ENCODE data around the gene CRLF1. TPM values are rescaled to one million over a fixed set of nuclear protein-coding genes. Genes with fewer than 3 reads are reported as not detected.

The CRLF1 gene
- total RNA-seq, 1 donor from 2014 or later = 20.0 TPM

DNA sequence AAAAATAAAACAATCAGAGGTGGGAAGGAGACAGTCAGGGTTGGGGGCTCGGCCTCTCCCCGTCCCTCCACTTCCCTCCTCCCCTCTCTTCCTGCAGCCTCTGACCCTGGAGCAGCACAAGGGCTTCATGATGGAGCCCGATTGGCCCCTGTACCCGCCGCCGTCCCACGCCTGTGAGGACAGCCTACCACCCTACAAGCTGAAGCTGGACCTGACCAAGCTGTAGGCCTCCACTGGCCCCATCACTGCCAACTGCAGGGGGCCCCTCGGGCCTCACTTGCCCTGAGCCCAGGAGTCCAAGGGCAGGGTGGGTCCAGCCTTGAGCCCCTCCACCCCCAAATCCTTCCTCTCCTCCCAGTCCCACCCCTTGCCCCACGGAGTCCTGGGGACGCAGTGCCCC is 13.7 kb upstream of the CRLF1 start:
- H3K27ac ChIP-seq (replicated peaks) = no peak overlapping the region
- TF ChIP-seq, protein P1, sequence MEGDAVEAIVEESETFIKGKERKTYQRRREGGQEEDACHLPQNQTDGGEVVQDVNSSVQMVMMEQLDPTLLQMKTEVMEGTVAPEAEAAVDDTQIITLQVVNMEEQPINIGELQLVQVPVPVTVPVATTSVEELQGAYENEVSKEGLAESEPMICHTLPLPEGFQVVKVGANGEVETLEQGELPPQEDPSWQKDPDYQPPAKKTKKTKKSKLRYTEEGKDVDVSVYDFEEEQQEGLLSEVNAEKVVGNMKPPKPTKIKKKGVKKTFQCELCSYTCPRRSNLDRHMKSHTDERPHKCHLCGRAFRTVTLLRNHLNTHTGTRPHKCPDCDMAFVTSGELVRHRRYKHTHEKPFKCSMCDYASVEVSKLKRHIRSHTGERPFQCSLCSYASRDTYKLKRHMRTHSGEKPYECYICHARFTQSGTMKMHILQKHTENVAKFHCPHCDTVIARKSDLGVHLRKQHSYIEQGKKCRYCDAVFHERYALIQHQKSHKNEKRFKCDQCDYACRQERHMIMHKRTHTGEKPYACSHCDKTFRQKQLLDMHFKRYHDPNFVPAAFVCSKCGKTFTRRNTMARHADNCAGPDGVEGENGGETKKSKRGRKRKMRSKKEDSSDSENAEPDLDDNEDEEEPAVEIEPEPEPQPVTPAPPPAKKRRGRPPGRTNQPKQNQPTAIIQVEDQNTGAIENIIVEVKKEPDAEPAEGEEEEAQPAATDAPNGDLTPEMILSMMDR (IDR thresholded peaks at IDR 0.05; ENCODE audit: borderline replicate concordance) = no peak
- intact Hi-C loops (cut with micrococcal nuclease) = no loop called here

DNA sequence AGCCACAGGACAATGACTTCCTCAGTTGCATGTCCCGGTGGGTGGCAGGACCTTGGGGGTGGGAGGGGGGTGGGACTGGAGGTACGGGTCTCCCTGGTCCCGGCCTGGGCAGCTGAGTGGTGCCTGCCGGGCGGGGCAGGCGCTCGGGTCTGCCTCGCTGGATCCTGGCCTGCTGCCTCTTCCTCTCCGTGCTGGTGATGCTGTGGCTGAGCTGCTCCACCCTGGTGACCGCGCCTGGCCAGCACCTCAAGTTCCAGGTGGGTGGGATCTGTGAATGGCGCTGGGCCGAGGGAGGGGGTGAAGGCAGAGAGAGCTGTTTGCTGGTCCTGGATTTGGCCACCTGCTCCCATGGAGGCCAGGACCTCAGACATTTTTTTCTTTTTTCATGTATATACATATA is 11.6 kb upstream of the CRLF1 start:
- Histone ChIP-seq H3K27me3 (ENCODE audit: low read depth) (peaks cover 66% of the 10 kb centered on the region), H3K27ac (replicated peaks) (no peak overlapping the region)

More for the DNA sequence above, 13.7 kb upstream of the CRLF1 start:
- Histone ChIP-seq H3K27me3 (ENCODE audit: low read depth) (peaks cover 45% of the 10 kb centered on the region), H3K9me3 (replicated peaks) (no peaks in the 10 kb centered on the region), H3K4me1 (no peaks in the 10 kb centered on the region), H3K4me3 (no peak overlapping the region), H3K36me3 (no peaks in the 10 kb centered on the region)
- no peak for DNase-seq

DNA sequence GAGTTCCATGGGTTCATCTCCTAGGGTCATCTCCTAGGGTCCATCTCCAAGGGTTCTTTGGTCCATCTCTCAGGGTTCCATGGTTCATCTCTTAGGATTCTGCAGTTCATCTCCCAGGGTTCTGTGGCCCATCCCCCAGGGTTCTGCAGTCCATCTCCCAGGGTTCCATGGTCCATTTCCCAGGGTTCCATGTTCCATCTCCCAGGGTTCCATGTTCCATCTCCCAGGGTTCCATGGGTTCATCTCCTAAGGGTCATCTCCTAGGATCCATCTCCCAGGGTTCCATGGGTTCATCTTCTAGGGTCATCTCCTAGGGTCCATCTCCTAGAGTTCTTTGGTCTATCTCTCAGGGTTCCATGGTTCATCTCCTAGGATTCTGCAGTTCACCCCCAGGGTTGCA is 11.0 kb upstream of the CRLF1 start:
- Histone ChIP-seq H3K27me3 (ENCODE audit: low read depth) (peaks cover 73% of the 10 kb centered on the region), H3K4me3 (no peak overlapping the region), H3K27ac (replicated peaks) (no peak overlapping the region), H3K4me1 (peaks cover 12% of the 10 kb centered on the region), H3K9me3 (replicated peaks) (no peaks in the 10 kb centered on the region), H3K36me3 (no peaks in the 10 kb centered on the region)
- TF ChIP-seq, protein P1 (IDR thresholded peaks at IDR 0.05; ENCODE audit: borderline replicate concordance) = no peak
- intact Hi-C loops (cut with micrococcal nuclease) = no loop called here
- no peak for DNase-seq

More for the DNA sequence above, 11.6 kb upstream of the CRLF1 start:
- intact Hi-C loops (cut with micrococcal nuclease) = no loop called here
- Histone ChIP-seq H3K4me1 (peaks cover 5% of the 10 kb centered on the region), H3K4me3 (no peak overlapping the region), H3K36me3 (no peaks in the 10 kb centered on the region), H3K9me3 (replicated peaks) (no peaks in the 10 kb centered on the region)
- TF ChIP-seq, protein P1 (IDR thresholded peaks at IDR 0.05; ENCODE audit: borderline replicate concordance) = no peak
- no peak for DNase-seq

DNA sequence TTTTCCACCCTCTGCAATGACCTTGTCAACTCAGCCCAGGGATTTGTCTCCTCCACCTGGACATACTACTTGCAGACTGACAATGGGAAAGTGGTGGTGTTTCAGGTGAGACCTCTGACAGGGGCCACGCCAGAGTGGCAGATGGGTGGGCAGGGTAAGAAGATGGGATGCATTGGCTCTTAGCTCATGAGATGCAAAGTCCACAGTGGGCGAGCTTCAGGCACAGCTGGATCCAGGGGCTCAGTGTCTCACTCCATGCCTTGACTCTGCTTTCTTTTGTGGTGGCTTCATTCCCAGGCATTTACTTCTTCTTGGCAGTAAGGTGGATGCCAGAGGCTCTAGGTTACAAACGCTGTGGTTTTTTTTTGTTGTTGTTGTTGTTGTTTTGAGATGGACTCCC is 9.4 kb upstream of the CRLF1 start:
- intact Hi-C loops (cut with micrococcal nuclease) = no loop called here
- TF ChIP-seq, protein P1 (IDR thresholded peaks at IDR 0.05; ENCODE audit: borderline replicate concordance) = no peak
- H3K4me3 ChIP-seq = no peak overlapping the region
- DNase-seq = no peak
- H3K4me1 ChIP-seq = peaks cover 27% of the 10 kb centered on the region
- no peaks in the 10 kb centered on the region for H3K36me3 ChIP-seq
- no peaks in the 10 kb centered on the region for H3K9me3 ChIP-seq (replicated peaks)
- peaks cover 88% of the 10 kb centered on the region for H3K27me3 ChIP-seq (ENCODE audit: low read depth)
- H3K27ac ChIP-seq (replicated peaks) = no peak overlapping the region

DNA sequence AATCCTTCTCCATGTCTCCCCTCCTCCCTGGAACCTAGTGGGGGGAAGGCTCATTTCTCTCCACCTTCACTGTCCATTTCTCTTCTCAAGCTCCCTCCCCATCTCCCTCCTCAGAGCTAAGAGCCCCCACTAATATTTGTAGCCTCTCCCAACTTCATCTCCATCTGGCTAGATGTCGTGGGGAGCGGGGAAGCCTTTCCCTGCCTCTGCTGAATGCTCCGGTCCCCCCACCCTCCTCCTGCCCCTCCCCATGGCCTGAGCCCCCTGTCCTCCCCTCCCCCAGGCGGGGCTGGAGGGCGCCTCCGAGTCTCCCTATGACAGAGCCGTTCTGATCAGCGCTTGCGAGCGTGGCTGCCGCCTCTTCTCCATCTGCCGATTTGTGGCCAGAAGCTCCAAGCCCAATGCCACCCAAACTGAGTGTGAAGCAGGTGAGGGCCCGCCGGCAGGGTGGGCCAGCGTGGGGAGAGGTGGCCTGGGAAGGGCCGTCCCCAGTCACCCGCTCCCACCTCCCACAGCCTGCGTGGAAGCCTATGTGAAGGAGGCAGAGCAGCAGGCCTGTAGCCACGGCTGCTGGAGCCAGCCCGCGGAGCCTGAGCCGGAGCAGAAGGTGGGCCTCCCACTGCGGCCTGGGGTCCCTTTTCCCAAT is 7.1 kb upstream of the CRLF1 start:
- no peak overlapping the region for H3K27ac ChIP-seq (replicated peaks)

More for the DNA sequence above, 7.1 kb upstream of the CRLF1 start:
- Histone ChIP-seq H3K9me3 (replicated peaks) (no peaks in the 10 kb centered on the region), H3K4me3 (no peak overlapping the region), H3K4me1 (peaks cover 38% of the 10 kb centered on the region), H3K36me3 (no peaks in the 10 kb centered on the region), H3K27me3 (ENCODE audit: low read depth) (peaks cover 97% of the 10 kb centered on the region)
- no peak for DNase-seq
- TF ChIP-seq, protein P1 (IDR thresholded peaks at IDR 0.05; ENCODE audit: borderline replicate concordance) = no peak
- intact Hi-C loops (cut with micrococcal nuclease) = no loop called here
